K562 (cell line): ENCODE data around the gene SH2D5. TPM values are rescaled to one million over a fixed set of nuclear protein-coding genes. Genes with fewer than 3 reads are reported as not detected.

ENCODE experiments used
- ATF3 ChIP-seq, 2 experiments: fragments of 450-650 bp in 1 of 2; sonication (generic) in 1 of 2; formaldehyde crosslinking in 1 of 2; IDR thresholded peaks in 1 of 2; conservative IDR thresholded peaks in 1 of 2; 2 replicates each; pipeline versions ENCODE4 v1.6.1 to v1.8.1; 2016 to 2023; ENCODE audit warnings: mild to moderate bottlenecking in 2 of 2, moderate library complexity in 2 of 2, inconsistent platforms in 1 of 2, missing genetic modification reagents in 1 of 2
- BMI1 ChIP-seq: fragments of 150-350 bp; IDR thresholded peaks from 2 replicates; pipeline ENCODE4 v1.6.1; 2014; ENCODE audit warnings: low read length
- CHD4 ChIP-seq: fragments of 200-600 bp; sonication (generic); IDR thresholded peaks from 3 replicates; pipeline ENCODE4 v1.6.1; 2012; ENCODE audit warnings: low read depth, mild to moderate bottlenecking, mixed read lengths, low read length, inconsistent platforms; ENCODE audit not compliant: insufficient read depth, insufficient replicate concordance, poor library complexity, severe bottlenecking
- GABPB1 ChIP-seq: sonication (generic); formaldehyde crosslinking; IDR thresholded peaks from 2 replicates; pipeline ENCODE4 v1.8.0; 2022; ENCODE audit warnings: mild to moderate bottlenecking, missing genetic modification reagents
- HNRNPH1 ChIP-seq: fragments of 200-400 bp; formaldehyde crosslinking; optimal IDR thresholded peaks from 2 replicates; pipeline ENCODE3; 2017; ENCODE audit warnings: low read depth, mild to moderate bottlenecking, low read length, moderate library complexity
- LARP7 ChIP-seq: fragments of 450-650 bp; IDR thresholded peaks from 2 replicates; pipeline ENCODE4 v1.6.1; 2016
- MITF ChIP-seq: IDR thresholded peaks from 2 replicates; pipeline ENCODE4 v1.6.1; 2014; ENCODE audit warnings: antibody characterized with exemption
- MYBL2 ChIP-seq, 2 experiments: fragments of 450-650 bp in 1 of 2; sonication (generic) in 1 of 2; formaldehyde crosslinking in 1 of 2; IDR thresholded peaks; 2 replicates each; pipeline versions ENCODE4 v1.6.1 to v1.8.1; 2017 to 2022; ENCODE audit warnings: borderline replicate concordance in 1 of 2, inconsistent platforms in 1 of 2, low read depth in 1 of 2, mild to moderate bottlenecking in 1 of 2, missing genetic modification reagents in 1 of 2, moderate library complexity in 1 of 2
- NR2F6 ChIP-seq: fragments of 450-650 bp; formaldehyde crosslinking; IDR thresholded peaks from 2 replicates; pipeline ENCODE4 v1.4.0; 2020; ENCODE audit warnings: mild to moderate bottlenecking
- PHTF2 ChIP-seq: fragments of 250-450 bp; sonication (Bioruptor Pico); IDR thresholded peaks from 2 replicates; pipeline ENCODE4 v1.5.0; 2021; ENCODE audit warnings: mild to moderate bottlenecking
- POLR2AphosphoS2 ChIP-seq: IDR thresholded peaks from 2 replicates; pipeline ENCODE4 v1.6.1; 2012; ENCODE audit warnings: low read length, improper control_type of control experiment
- PRMT5 ChIP-seq: sonication (generic); formaldehyde crosslinking; IDR thresholded peaks from 2 replicates; pipeline ENCODE4 v1.5.0; 2020; ENCODE audit warnings: missing genetic modification reagents
- SMARCB1 ChIP-seq: IDR thresholded peaks from 2 replicates; pipeline ENCODE4 v1.6.1; 2011; ENCODE audit warnings: improper control_type of control experiment, low read depth; ENCODE audit not compliant: insufficient read length
- ZBTB1 ChIP-seq: sonication (generic); formaldehyde crosslinking; IDR thresholded peaks from 2 replicates; pipeline ENCODE4 v1.8.1; 2023; ENCODE audit warnings: missing genetic modification reagents, low read depth, mild to moderate bottlenecking, borderline replicate concordance
- ZNF347 ChIP-seq: fragments of 450-650 bp; formaldehyde crosslinking; IDR thresholded peaks from 2 replicates; pipeline ENCODE4 v1.4.0; 2020; ENCODE audit warnings: low read depth, mild to moderate bottlenecking, moderate library complexity
- ZNF395 ChIP-seq: fragments of 200-800 bp; sonication (Bioruptor generic); IDR thresholded peaks from 2 replicates; pipeline ENCODE4 v1.6.1; 2017; ENCODE audit warnings: missing genetic modification characterization, missing compliant biosample characterization
- ZNF668 ChIP-seq: fragments of 250-450 bp; sonication (Bioruptor Pico); IDR thresholded peaks from 2 replicates; pipeline ENCODE4 v1.8.0; 2022; ENCODE audit warnings: mild to moderate bottlenecking, inconsistent platforms
- polyA plus RNA-seq, 8 experiments: library from polyadenylated mRNA; depleted of rRNA in 4 of 8; stranded (reverse) in 5 of 8; unstranded in 3 of 8; fragments of >200 nt; fragmentation: Nextera tagmentation in 2 of 8; fragmentation: Illumina TruSeq in 1 of 8; extraction: Ambion mirVana in 2 of 8; extraction: Trizol in 1 of 8; gene quantifications; 2 replicates each; pipeline versions ENCODE4 v1.2.1 to v1.2.3, GENCODE V29; 2011 to 2014; ENCODE audit warnings: inconsistent platforms in 1 of 8, missing spikeins in 1 of 8
- total RNA-seq, 7 experiments: library from RNA; depleted of rRNA in 6 of 7; stranded (reverse); fragments of >200 nt in 6 of 7; fragmentation: Illumina TruSeq in 2 of 7; extraction: Trizol in 2 of 7; gene quantifications; 2 replicates each; pipeline versions ENCODE4 v1.2.1 to v1.2.3, GENCODE V29; 2011 to 2021; ENCODE audit warnings: low replicate concordance in 1 of 7
- TF ChIP-seq, protein P1 (sequence below): fragments of 250-450 bp; sonication (Bioruptor Pico); IDR thresholded peaks from 2 replicates; pipeline ENCODE4 v1.4.0; 2020; ENCODE audit warnings: mild to moderate bottlenecking
- TF ChIP-seq, protein P2 (sequence below): sonication (generic); formaldehyde crosslinking; IDR thresholded peaks from 2 replicates; pipeline ENCODE4 v1.8.1; 2022; ENCODE audit warnings: missing genetic modification reagents

Gene SH2D5
- total and polyA plus RNA-seq, 9 of the 15 experiments (the other 6 are each of a cell fraction or from before 2014, with no cell fraction given): 0.06 to 0.11 TPM; not detected in 7

DNA sequence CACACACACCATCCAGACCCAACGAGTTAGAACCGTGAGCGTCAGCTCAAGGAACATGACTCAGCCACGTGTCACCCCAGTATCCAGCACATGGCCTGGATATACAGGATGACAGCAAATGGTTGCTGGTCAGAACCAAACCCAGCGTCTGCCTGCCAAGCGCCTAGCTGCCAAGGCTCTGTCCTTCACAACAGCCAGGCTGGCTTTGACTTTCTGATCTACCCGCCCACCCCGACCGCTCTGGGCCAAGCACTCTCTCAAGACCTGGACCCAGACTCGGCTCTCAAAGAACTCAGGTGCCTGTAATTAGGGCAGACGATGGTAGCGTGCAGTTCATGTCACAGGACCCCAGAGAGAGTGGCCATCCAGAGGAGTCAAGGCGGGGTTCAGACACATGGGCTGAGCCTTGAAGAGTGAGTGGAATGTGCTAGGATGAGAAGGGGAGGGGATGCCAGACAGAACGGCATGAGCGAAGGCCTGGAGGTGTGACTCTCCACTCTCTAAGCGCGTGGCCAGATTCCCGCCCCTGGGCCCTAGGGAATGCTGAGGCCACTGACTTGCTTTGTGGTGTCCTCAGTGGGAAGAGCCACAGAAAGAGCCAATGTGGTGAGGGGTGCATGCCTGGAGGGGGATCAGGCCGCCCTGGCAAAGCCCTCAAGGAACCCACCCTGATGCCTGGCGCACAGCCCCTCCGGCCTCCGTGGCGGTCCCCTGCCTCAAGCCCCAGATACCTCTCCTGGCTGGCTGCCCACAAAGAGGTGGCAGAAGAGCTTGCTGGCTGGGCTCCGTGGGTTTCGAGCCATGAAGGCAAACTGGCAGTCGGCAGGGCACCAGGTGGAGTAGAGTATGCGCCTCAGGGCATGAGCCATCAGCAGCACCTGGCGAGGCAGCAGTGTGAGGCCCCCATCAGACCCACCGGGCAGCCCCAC, 7.0 kb downstream of the SH2D5 start (continued):
- TF ChIP-seq, protein P1, sequence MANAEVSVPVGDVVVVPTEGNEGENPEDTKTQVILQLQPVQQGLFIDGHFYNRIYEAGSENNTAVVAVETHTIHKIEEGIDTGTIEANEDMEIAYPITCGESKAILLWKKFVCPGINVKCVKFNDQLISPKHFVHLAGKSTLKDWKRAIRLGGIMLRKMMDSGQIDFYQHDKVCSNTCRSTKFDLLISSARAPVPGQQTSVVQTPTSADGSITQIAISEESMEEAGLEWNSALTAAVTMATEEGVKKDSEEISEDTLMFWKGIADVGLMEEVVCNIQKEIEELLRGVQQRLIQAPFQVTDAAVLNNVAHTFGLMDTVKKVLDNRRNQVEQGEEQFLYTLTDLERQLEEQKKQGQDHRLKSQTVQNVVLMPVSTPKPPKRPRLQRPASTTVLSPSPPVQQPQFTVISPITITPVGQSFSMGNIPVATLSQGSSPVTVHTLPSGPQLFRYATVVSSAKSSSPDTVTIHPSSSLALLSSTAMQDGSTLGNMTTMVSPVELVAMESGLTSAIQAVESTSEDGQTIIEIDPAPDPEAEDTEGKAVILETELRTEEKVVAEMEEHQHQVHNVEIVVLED (CRISPR knock-in tag): no peak
- no peak for TF ChIP-seq ZNF668 (CRISPR knock-in tag)
- no peak for TF ChIP-seq BMI1
- TF ChIP-seq CHD4: no peak
- TF ChIP-seq, protein P2, sequence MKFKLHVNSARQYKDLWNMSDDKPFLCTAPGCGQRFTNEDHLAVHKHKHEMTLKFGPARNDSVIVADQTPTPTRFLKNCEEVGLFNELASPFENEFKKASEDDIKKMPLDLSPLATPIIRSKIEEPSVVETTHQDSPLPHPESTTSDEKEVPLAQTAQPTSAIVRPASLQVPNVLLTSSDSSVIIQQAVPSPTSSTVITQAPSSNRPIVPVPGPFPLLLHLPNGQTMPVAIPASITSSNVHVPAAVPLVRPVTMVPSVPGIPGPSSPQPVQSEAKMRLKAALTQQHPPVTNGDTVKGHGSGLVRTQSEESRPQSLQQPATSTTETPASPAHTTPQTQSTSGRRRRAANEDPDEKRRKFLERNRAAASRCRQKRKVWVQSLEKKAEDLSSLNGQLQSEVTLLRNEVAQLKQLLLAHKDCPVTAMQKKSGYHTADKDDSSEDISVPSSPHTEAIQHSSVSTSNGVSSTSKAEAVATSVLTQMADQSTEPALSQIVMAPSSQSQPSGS: no peak
- TF ChIP-seq POLR2AphosphoS2: no peak
- peak; percentile 31; the same call in 1 of the 2 replicates for TF ChIP-seq ATF3 (IDR thresholded peaks at IDR 0.05)
- TF ChIP-seq ATF3 (CRISPR knock-in tag; conservative IDR thresholded peaks at IDR 0.05): no peak
- peak; percentile 77; the same call in 1 of the 2 replicates for TF ChIP-seq ZBTB1 (CRISPR knock-in tag)
- TF ChIP-seq MITF: no peak
- no peak for TF ChIP-seq SMARCB1
- peak; percentile 68; the same call in 1 of the 2 replicates for TF ChIP-seq PRMT5 (CRISPR knock-in tag)
- no peak for TF ChIP-seq HNRNPH1
- TF ChIP-seq ZNF395 (CRISPR knock-in tag): no peak
- TF ChIP-seq NR2F6 (CRISPR knock-in tag): no peak
- TF ChIP-seq PHTF2 (CRISPR knock-in tag): no peak
- TF ChIP-seq GABPB1 (CRISPR knock-in tag): peak; percentile 64; the same call in 1 of the 2 replicates
- TF ChIP-seq LARP7: no peak
- no peak for TF ChIP-seq ZNF347 (CRISPR knock-in tag)
- TF ChIP-seq MYBL2 (IDR thresholded peaks at IDR 0.05; ENCODE audit: low read depth): no peak
- peak; percentile 49; the same call in 1 of the 2 replicates for TF ChIP-seq MYBL2 (CRISPR knock-in tag; IDR thresholded peaks at IDR 0.05; ENCODE audit: borderline replicate concordance)
